ENCODE results near the gene RADIL.

RADIL gene

DNA sequence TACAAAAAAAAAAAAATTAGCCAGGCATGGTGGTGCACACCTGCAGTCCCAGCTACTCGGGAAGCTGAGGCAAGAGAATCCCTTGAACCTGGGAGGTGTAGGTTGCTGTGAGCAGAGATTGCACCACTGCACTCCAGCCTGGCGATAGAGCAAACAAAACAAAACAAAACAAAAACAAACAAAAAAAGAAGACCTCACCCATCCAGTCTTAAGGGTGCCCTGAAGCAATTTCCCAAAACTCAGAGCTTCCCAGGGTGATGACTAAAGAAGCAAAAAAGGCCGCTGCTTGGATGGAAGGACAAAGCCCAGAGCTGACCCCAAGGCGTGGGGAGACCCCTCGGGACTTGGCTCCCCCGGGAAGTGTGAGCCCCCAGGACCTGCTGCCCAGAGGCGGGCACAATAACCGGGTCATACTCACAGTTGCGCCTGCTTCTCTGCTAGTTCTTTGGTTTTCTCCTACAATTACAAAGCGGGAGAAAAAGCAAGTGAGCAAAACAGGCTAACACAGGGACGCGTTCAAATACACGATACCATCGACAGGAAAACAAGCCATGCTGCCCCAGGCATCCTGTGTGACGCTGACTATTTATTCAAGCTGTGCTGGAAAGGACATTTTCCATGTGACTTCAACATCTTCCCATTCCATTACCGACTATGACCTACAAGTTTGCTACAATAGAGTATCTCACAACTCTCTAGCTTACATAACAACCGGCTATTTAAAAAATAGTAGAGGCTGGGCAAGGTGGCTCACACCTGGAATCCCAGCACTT lies 51.6 kb downstream of the RADIL start:
- no peak for DNase-seq (ENCODE audit: low read depth)

DNA sequence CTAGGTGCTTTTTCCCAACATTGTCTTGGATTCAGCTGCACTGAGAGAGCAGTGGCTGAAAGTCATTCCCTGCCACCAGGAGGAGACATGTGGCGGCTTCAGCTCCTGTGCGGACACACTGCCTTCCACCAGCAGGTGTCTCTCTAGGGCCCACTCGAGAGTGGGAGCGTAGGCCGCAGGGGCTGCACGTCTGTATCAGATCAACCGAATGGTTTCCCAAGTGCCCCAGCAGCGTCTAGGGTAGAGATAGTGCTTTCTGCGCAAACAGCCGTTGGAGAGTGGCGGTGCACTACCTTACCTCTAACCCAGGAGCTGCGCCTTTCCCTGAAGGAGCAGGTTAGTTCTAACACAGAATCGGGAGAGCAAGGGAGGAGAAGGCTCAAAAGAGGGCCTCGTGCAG lies 53.3 kb downstream of the RADIL start:
- no peak for DNase-seq (ENCODE audit: low read depth)

DNA sequence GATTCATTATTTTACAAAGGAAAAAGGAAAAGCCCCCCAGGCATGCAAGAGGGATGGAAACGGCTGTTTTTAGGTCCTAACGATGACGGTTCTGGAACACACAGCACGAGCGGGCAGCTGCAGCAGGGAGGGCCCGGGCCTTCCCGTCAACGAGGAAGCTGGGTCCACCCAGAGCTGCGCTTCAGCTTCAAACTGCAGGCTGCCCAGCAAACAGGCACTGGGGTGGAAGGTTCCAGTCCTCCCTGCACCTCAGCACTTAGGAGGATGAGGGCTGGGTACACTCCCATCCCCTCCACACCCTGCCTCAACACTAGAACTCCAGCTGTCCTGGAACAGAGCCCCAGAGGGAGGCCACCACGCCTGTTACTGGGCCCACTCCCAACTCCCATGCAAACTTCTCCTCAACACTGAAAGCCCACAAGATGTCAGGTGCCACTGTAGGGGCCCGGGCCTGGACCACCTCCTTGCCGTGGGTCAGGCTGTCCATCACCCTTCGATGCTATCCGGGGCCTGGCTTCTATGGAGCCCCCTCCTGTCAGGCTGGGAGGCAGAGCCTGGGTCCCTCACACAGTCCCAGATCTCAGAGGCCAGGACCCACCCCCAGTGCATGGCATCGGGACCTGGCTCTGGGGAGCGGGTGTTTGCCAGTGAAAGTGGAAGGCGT lies 54.7 kb downstream of the RADIL start:
- DNase-seq (ENCODE audit: low read depth): no peak

DNA sequence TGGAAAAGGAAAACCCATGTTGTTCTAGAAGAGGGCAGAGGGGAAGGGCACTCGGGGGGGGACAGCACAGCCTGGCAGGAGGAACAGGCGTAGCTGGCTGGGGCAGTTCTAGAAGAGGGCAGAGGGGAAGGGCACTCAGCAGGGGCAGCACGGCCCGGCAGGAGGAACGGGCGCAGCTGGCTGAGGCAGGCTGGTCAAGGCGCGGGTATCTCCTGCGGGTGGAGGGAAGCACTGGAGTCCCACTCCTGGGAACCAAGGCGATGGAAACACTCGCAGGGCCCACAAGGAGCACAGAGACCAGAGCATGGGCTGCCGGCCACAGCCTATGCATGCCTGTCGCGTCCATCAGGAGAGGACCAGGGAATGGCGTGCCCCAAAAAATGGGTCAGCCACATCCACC lies 58.4 kb downstream of the RADIL start:
- DNase-seq (ENCODE audit: low read depth): no peak

DNA sequence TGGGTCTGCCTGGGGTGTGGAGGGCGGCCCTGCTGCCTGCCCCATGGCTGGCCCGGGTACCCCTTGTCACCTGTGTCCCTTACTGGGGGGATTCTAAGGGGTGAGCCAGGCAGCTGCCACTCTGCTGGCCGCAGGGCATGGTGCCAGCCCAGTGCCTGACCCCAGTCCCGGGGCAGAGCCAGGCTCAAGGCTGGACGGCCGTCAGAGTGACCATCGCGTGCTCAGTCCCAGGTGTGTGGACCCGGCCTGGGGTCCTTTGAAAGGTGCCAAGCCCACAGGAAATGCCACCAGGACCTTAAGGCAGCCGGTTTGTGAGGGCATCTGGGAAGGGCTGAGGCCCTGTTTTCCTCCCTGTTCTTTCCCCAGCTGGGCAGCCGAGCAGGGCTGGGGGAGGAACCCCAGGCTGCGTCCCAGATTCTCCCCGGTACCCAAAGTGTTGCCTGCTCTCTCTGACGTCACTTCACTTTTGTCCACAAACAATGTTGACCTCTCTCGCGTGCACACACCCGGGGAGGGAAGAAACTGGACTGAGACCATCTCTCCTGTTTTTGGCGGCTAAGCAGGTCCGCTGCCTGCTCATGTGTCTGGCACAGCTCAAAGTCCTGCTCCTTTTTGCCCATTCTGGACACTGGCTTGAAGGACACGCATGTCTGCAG lies 59.3 kb downstream of the RADIL start:
- DNase-seq (ENCODE audit: low read depth): no peak

DNA sequence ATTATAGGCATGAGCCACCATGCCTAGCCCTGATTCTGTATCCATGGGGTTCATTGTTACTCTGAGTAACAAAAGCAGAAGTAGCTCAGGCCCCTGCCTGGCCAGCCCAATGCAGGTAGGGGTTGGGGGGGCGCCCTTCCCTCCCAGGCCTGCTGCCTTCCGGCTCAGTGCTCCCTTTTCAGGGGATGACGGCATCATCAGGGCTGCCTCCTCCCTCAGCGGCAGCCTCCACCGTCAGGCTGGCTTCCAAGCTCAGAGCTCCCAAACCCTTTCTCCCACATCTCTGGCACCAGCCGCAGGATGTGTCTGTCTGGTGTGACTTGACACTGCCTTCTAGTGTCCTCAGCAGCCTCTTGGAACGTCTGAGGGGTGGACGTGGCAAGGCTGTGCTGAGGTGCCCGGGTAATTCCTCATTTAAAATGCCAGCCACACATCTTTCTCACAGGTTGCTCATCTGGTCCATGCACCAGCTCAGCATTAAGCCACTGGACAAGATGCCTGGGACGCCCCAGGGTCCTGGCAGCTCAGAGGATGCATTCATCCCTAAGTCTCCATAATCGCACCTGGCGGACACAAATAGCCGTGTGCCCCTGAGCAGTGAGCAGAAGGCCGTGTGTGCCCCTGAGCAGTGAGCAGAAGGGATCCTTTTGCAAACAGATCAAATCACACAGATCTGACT lies 59.9 kb downstream of the RADIL start:
- no peak for DNase-seq (ENCODE audit: low read depth)

DNA sequence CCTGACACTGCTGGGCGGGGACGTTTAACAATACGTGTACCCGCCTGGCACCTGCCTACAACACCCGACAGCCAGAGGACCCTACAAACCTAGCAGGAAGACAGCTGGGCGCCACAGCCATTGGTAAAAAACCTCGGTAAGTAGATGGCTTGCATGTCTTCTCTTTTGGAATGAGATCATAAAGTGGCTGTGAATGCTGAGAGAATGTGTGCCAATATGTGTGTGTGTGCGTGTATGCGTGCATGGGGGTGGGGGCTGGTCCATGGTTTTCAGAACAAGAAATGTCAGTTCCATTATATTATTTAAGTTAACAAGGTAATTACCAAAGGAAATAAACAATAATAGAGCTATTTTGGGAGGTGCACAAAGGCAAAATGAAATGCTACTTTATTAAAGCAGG lies 60.8 kb downstream of the RADIL start:
- no peak for DNase-seq (ENCODE audit: low read depth)

DNA sequence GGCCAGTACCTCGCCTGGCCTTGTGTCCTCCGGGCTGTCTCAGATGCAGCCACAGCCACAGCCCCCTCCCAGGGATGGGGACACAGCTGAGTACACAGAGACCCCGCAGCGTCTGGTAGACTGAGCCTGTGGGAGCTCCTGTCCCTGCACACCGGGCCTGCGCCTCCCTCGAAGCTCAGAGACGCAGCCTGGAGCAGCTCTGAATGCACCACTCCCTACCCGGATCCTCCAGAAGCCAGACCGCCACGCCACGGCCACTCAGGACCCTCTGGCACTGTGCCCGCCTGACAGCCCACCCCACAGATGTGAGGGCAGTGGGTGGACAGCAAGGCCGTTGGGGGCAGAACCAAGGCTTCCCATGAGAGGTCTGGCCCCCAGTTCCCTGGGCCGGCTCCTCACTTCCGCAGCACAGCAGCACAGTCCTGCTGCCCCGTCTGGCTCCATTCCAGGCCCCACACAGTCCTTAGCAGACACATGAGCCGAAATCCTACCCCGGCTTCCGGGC lies 62.5 kb downstream of the RADIL start:
- no peak for DNase-seq (ENCODE audit: low read depth)

DNA sequence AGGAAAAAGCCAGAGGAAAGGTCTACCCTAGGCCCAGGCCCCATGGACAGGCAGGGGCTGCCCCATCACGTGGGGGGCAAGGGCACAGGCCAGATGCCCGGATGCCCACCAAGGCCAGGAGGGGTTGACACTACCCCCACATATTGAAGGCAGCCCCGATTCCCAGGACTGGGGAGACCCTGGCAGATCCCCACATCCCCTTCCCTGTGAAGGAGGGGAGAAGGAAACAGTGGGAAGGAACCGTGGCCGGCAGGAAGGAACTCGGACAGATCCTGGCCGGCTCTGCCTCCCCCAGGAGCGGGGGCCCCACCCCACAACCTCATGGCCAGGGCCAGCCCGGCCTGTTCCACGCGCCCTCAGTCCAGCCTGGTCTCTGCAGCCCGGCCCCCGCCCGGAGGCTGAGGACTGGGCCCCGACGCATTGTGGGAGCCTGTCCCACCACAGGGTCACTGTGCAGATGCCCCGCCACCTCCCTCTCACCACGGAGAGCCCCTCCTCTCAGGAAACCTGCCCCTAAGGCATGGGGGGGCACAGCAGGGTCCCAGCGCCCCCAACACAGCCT lies 63.0 kb downstream of the RADIL start:
- no peak for DNase-seq (ENCODE audit: low read depth)

DNA sequence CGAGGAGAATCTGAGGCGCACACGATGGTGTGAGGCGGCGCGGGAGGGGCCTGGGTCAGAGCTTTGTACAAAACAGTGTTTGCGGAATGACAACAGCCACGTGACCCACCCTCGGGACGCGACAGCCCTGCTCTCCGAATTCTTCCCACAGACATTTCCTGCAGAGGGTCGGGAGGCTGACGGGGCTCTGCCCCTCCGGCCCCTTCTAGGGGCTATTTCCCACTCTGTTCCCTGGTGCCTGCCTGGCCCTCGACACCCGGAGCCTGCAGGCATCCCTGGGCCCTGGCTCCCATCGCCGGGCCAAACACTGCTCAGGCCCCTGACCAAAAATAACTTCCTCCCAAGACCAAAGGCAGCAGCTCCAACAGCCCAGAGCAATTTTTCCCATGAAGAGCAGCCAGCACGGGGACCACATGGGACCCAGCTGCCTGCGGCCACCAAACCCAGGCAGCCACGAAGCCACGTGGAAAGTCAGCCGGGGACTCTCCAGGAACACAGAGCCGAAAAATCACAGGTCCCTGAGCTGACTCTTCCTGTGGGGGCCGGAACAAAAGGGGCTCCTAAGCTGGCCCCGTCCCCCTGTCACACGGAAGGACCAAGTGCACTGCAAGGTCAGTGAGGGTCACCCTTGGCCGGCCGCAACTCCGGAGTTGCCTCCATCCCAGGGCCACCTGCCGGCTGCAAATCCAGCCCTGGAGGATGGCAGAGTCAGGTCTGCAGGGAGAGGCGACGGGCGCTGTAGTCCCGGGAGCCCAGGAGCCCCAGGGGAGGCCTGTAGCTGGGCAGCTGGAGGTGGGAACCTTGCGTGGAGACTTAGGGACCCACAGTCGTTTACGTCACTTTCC lies 63.7 kb downstream of the RADIL start:
- no peak for DNase-seq (ENCODE audit: low read depth)

DNA sequence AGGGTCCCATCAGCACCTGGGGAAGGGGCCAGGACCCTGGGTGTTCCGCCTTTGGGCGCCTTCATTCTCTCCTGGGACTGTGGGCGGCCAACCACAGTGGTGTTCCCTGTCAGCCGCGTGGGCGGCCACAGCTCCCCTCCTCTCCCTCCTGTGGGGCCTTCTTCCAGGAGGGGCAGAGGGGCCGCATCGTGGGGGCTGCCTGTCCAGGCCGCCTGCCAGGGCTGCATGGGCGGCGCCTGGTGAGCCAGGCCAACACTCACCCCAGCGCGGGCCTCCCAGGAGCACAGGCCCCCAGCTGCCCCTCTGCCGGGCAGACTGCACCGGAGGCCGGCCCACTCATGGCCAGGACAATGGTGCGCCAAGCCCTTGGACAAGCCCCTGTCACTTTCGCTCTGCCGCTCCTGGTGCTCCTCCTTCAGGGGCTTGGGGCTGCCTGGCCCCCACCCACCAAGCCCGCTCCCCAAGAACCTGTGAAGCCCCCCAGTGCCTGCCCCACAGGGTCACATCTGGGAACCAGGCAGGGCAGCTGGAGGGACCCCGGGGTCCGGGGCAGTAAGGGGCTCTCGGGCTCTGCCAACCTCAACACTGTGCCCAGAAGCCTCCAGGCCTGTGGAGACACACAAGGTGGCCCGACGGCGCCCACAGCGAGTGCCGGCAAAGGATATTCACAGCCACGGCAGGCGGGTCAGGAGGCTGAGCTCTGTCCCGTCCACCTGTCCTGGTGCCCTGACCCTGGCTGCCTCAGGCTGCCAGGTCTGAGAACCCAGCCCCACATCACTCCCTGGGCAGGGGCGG lies 65.3 kb downstream of the RADIL start:
- no peak for DNase-seq (ENCODE audit: low read depth)

DNA sequence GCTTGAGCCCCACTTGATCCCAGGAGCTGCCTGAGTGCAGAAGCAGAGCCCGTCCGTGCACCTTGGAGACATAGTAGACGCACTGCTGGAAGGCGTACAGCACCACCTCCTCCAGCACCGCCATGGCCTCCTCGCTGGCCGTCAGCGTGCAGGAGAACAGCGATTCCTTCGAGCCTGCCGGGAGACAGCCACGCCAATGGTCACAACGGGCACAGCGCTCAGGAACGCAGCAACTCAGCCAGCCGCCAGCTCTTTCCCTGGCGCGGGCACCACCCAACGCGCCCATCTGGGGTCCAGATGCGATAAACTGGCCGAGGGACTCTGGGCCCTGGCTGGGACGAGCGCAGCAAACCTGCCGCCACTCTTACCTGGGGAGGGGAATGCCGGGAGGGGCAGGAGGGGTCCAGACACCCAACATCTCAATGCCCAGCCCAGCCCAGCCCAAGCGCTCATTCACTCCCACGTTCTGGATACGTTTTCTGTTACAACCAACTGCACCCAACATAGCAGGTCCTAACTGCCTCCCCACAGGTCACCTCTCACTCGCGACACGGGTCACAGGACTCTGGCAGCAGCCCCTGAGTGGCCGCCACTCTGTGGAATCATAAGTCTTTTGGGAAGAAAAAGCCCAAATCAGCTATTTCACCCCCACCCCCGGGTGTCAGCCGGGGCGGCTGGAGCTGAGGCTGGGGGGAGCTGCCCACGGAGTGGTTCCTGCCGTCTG lies 66.2 kb downstream of the RADIL start:
- no peak for DNase-seq (ENCODE audit: low read depth)

DNA sequence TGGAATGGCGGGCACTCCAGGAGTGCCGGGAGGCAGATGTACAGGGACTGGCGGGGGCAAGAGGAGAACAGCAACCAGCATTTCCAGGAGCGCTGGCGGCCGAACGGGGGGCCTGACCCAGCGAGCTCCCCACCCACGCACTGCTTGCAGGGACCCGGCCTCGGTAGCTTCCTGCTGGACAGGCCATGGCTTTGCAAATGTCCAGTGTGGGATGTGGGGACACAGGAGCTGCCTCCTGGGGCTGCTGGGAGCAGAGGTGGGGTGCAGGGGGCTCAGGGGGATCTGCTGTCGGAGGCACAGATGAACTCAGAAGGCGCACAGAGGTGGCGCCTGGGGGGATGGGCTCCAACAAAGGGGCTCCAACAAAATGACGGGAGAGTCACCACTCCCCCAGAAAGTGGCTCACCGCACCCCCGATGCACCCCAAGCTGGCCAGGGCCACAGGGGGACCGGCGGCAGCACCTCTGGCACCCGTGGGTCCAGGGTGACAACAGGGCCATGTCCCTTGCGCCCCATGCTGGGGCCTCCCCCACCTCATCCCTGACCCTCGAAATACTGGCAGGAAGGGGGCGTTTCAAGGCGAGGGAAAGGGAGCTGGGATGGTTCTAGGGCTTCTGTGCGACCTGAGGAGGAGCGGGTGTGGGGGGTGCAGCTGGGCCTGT lies 67.0 kb downstream of the RADIL start:
- no peak for DNase-seq (ENCODE audit: low read depth)

DNA sequence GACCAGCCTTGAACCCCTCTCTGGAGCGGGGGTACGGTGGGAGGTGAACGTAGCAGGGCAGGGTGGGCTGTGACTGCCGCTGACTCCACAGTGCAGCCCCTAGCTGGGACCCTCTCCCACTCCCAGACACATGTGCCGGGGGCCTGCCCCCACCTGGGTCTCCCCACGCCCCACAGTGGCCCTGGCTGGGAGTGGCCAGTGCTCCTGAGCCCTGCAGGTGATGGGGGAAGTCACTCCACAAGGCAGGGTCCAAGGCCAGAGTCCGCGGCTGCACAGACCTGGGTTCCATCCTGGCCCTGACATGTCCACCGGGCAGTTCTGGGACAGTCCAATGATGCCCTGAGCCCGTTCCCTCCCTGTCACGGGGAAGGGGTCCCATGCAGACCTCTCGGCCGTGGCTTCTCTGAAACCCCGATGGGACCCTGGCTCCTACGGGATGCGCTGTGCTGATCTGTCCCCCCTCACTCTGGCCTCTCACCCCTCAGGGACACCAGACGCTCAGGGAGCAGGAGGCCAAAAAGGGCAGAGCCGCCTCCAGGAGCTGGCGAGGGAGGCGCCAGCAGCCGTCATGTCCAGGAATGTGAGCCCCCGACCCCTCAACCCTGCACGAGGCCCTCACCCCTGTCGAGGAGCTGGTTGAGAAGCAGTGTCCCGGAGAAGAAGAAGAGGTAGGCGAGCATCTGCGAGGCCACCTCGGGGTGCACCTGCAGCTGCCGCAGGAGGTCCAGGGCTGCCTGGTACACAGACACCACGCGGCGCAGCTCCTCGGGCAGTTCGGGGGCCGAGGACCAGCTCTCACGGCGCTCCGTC lies 67.7 kb downstream of the RADIL start:
- DNase-seq (ENCODE audit: low read depth): no peak

DNA sequence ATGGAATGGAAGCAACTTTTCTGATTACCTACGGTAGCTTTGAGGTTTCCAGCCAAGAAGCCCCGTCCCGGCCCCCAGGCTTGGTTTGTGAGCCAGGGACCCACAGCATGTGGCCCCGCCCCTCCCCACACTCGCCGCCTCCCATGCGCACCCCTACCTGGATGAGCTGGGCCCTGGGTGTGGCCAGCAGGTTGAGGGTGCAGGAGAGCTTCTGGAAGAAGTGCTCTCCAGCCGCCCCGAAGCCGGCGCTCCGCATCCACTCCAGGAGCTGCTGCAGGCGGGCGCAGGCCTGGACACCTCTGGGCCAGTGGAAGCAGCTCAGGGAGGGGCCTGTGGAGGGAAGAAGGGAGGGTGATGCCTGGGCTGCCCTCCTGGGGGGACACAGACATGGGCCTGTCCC lies 68.4 kb downstream of the RADIL start:
- no peak for DNase-seq (ENCODE audit: low read depth)

DNA sequence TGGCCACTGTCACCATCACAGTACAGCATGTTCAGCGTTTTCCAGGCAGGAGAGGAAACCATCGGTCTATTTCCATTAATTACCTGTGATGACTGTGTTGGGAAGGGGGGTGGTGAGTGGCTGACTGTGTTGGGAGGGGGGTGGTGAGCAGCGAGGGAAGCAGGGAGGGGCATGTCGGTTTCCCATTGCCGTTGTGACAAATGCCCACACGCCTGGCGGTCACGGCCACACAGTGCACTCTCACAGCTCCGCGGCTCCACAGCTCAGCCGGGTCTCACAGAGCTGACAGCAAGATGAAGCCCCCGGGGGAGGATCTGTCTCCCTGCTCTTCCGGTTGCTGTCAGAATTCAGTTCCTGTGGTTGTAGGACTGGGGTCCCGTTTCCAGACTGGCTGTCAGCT lies 69.1 kb downstream of the RADIL start:
- no peak for DNase-seq (ENCODE audit: low read depth)

DNA sequence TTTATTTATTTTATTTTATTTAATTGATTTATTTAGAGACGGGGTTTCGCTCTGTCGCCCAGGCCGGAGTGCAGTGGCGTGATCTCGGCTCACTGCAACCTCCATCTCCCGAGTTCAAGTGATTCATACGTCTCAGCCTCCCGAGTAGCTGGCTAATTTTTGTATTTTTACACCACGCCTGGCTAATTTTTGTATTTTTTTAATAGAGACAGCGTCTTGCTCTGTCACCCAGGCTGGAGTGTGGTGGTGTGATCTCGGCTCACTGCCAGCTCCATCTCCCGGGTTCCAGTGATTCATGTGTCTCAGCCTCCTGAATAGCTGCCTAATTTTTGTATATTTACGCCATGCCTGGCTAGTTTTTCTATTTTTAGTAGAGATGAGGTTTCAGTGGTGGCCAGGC lies 73.8 kb downstream of the RADIL start:
- no peak for DNase-seq (ENCODE audit: low read depth)

DNA sequence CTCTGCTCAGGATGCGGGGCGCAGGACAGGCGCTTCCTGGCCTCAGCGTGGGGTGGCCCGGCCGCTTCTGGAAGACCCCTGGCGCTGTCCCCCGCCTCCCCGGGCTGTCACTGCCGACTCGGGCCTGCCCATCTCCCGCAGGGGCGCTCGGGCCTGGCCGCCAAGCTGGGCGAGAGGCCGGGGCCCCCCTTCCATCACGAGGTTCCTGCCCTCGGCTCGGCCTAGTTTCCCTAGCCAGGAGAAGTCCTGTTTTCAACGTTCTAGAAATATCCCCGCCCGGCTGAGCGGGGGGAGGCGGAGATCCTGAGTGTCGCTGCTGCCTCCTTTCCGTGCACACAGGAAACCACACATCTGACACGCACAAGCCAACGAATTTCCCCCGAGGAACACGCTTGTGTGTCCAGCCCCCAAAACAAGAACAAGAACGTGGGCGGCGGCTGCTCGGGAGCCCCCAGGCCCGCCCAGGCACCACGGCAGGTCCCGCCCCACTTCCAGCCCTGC lies 74.4 kb downstream of the RADIL start:
- no peak for DNase-seq (ENCODE audit: low read depth)
